AG09319 (cell line): ENCODE measurements around the gene CTTNBP2.

Experiments used
- DNase-seq: peaks from one replicate; pipeline ENCODE4 v3.0.0-alpha.2; 2010; ENCODE audit warnings: low read depth; ENCODE audit errors: extremely low read depth
- TF ChIP-seq, protein P1 (sequence below): IDR thresholded peaks from 2 replicates; pipeline ENCODE4 v1.5.1; 2011; ENCODE audit warnings: low read depth, mild to moderate bottlenecking, inconsistent platforms, low read length, moderate library complexity

Gene CTTNBP2

DNA sequence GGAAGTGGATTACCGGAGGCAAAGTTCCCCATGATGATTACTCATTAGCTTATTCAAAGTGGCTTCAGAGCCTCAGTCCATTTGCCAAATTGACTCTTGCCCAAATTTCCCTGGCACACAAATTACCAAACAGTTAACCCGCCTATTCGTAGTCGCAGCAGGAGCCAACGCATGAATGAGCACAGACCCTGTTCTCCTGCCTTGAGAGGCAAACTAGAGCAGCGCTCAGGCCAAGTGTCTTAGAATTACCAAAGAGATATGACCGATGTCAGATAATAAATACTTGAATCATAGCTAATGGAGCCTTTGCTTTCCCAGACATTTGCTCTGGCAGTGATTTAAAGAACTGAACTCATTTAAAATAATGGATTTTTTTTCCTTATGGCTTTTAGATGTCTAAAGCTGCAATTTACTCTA is 64.9 kb downstream of the CTTNBP2 start:
- DNase-seq: no peak
- TF ChIP-seq, protein P1, sequence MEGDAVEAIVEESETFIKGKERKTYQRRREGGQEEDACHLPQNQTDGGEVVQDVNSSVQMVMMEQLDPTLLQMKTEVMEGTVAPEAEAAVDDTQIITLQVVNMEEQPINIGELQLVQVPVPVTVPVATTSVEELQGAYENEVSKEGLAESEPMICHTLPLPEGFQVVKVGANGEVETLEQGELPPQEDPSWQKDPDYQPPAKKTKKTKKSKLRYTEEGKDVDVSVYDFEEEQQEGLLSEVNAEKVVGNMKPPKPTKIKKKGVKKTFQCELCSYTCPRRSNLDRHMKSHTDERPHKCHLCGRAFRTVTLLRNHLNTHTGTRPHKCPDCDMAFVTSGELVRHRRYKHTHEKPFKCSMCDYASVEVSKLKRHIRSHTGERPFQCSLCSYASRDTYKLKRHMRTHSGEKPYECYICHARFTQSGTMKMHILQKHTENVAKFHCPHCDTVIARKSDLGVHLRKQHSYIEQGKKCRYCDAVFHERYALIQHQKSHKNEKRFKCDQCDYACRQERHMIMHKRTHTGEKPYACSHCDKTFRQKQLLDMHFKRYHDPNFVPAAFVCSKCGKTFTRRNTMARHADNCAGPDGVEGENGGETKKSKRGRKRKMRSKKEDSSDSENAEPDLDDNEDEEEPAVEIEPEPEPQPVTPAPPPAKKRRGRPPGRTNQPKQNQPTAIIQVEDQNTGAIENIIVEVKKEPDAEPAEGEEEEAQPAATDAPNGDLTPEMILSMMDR: no peak

GRCh38 chr7:117807676-117808075 is 65.6 kb downstream of the CTTNBP2 start:
- TF ChIP-seq, protein P1: no peak
- DNase-seq: no peak

GRCh38 chr7:117806011-117806410 is 67.2 kb downstream of the CTTNBP2 start:
- TF ChIP-seq, protein P1: no peak
- DNase-seq: no peak

DNA sequence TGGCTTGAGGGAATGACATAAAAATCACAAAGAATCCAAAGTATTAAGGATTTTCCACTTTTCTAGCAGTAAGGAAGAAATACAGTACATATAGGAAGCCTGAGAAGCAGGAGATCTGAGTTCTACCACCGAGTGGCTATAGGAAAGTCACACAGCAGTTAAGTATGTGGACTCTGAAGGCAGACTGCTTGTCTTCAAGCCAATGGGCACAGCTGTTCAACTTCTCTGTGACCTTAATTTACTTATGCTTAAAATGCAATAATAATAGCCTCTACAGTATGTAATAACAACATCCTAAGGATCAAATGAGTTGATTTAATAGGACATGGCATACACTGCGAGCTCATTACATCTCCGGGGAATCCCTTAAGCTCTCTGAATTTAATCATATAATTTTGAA is 68.0 kb downstream of the CTTNBP2 start:
- TF ChIP-seq, protein P1: no peak
- DNase-seq: no peak

DNA sequence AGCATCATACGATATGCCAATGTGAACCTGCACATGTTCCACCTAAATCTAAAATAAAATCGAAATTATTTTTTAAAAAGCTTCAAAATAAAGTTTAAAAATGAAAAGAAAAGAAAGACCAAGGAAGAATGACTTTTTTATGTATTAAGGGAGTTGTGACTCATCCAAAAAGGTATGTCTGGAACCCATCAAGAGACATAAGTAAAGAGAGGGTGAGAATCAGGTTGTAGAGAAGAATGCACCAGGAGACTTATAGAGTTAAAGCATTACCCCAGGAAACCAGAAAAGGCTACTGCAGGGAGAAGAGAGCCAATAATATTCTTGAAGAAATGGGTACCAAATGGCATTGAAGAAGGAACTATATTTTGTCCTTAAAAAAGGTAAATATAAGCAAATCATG is 69.8 kb downstream of the CTTNBP2 start:
- DNase-seq: no peak
- TF ChIP-seq, protein P1: no peak

GRCh38 chr7:117802660-117803059 is 70.6 kb downstream of the CTTNBP2 start:
- TF ChIP-seq, protein P1: no peak

GRCh38 chr7:117800841-117801240 is 72.4 kb downstream of the CTTNBP2 start:
- no peak for DNase-seq
- TF ChIP-seq, protein P1: no peak

More at GRCh38 chr7:117802660-117803059, 70.6 kb downstream of the CTTNBP2 start:
- DNase-seq: no peak
